Measurements from ENCODE around the gene CUX1.
"Not testable (repeated sequence)": the region's sequence is repeated elsewhere in the genome, so short reads cannot be mapped to it uniquely, and the experiment has no call there.

Gene CUX1

DNA sequence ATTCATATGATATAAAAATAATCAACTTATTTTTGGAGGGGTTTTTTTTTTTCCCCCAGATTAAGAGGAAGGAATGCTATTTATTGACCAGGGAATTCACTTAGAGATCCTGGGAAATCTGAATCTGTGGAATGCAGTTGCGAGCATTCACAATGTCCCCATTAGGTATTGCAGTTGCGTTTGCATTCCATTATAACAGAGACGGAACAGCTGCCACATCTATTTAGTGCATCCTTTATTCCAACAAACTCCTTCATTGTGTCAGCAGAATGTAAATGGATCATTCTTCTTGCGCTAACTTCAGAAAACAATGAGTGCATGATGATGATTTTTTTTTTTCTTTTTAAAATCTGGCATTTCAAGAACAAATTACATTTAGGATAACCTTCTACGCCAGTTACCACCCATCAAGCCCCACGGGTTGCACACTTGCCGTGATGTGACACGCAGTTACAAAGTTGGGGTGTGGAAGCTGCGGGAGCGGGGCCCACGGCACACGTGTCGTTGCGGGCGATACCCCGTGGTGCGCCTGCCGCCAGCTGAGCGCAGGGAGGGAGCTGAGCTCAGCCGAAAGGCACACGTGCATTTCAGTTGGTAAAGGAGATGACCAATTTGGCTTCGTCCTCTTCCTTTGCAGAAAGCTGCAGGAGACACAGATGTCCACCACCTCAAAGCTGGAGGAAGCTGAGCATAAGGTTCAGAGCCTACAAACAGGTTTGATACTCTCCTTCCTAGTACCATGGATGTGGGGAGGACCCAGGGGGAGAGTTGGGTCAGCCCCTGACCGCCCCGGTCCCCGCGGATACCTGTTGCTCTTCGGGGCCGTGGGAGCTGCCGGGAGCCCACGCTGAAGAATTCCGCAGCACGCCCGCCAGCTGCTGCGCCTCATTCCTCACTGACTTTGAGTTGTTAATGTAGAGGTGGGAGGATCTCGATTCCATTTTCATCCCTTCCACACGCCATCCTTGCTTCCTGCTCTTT, 293.9 kb downstream of the CUX1 start:
- no peak for DNase-seq

GRCh38 chr7:102115181-102115580, 297.8 kb downstream of the CUX1 start:
- no peak for DNase-seq

- no peak for DNase-seq
These were observed 298.5 kb downstream of the CUX1 start for GRCh38 chr7:102115931-102116330.

GRCh38 chr7:102117743-102118142, 300.3 kb downstream of the CUX1 start:
- no peak for DNase-seq

DNA sequence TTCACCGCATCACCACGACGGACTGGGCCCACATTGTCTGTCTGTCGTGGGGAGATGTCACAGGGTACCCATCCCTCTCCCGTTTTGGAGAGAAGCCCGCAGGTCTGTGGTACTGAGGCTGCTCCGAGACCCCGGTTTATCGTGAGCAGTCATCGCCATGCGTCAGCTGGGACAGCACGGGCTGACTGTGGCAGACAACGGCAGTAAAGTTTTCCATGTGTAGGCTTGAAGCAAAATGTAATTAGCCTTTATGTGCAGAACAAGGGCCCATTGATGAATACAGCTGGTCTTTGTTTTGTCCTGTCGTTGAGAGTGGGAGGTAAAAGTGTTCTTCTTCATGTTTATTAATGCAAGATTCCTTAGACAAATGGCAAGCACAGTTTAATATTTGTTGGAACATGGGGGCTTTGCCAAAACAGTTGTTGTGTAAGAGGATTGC, 301.8 kb downstream of the CUX1 start:
- DNase-seq, result peak; percentile 47

DNA sequence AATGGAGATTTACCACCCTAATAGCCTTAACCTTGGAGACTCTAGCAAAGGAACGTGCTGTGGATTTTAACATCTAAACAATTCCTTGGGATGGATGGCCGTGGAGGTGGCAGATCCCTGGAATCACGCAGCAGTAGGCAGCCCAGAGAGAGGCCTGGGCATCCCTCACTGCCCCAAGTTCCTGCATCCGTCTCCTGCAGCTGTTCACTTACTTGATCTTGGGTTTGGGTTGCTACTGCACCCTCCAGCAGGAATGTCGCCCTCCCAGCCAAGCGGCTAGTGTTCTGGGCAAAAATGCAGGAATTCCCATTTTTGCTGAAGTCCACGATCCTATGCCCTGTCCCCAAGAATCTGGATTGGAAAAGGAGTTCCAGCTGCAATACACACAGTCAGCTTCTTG, 302.5 kb downstream of the CUX1 start:
- DNase-seq, result no peak

GRCh38 chr7:102120666-102121195, 303.3 kb downstream of the CUX1 start:
- no peak for DNase-seq

GRCh38 chr7:102122026-102122425, 304.6 kb downstream of the CUX1 start:
- no peak for DNase-seq

DNA sequence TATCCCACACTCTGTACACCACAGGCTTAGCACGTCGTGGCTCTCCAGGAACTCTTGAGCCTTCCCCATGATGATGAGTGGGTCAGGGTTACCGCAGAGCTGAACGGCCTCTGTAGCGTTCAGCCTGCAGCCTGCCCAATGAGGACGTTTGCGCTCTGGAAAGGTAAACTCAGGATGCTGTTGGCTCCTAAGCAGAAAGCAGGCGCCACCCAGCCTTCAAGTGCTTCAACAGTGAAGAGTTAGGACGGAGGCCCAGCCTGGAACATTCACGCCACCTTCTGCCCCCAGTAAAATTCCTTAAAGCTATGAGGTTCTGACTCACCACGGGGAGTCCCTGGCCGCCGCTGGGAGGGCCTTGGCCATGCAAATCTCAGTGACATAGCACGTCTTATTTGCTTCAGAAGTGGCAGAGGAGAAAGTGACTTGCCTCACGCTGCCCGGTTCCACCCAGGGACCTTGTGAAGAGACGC, 307.7 kb downstream of the CUX1 start:
- peak; percentile 64 for DNase-seq

DNA sequence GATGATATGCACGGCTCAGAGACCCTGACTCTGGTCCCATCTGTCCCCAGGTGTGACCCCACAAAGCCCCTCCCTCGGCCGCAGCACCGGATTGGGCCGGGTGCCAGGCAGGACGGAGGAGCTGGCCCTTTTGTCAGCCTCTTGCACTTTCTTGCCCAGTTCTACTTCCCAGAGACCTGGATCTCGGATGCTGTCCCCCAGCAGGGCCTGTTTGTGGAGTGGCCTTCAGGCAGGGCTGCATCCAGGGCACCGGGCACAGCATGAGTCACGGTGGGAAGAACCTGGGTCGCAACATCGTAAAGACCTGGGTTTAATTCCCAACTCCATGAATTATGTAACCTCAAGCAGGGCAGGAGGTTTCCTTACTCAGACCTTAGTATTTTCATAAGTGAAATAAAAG, 310.9 kb downstream of the CUX1 start:
- no peak for DNase-seq

DNA sequence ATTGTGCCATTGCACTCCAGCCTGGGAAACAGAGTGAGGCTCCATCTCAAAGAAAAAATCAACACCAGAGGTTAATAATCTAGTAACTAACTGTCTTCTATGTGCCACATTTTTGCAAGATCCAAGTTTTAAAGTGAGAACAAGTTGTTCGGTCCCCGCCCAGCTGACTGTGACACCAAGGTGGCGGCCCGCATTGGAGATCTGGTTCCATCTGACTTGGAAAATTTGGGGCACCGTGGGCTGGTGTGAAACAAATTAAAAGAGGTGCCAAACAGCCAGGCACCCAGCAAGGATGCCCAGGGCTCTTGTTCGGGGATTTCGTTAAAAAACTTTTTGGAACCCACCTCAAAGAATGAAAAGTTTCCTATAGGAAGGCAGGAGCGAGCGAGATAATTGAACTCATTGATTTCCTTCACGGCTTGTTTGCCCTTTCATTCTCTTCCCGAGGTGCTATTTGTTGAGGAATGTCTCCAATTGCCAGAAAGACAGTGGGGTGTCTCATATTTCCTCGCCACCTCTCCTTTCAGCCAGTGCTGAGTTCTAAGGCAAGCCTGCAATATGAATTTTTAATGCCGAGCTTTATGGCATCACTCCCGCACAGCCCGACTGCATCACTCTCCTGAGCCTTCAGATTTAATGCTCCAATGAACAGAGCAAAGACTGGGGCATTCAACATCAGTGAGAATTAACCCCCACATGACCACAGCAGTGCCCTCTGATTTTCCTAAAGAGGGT, 312.4 kb downstream of the CUX1 start:
- no peak for DNase-seq

DNA sequence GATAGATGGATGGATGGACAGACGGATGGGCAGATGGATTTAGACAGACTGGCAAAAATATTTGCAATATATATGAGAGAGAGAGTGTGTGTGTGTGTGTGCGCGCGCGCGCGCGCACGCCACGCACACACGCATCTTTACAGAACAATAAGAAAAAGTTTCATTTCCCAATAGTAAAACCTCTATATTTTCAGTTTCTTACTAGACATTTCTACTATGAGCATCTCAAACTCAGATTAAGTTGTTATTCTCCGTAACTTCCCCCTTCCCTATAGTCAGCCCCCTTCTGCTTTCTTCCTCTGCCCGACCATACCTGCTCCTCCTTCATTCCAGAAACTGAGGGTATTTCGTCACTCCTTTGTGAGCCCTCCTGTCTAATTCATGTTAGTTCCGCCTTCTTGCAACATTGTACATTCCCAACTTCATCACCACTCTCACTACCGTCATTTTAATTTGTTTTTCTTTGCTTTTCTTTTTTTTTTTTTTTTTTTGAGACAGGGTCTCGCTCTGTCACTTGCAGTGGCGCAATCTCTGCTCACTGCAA, 314.9 kb downstream of the CUX1 start:
- DNase-seq, result no peak

- DNase-seq, result no peak
These were observed 321.2 kb downstream of the CUX1 start for GRCh38 chr7:102138676-102139075.

- no peak for DNase-seq
These were observed 323.5 kb downstream of the CUX1 start for GRCh38 chr7:102140952-102141370.

DNA sequence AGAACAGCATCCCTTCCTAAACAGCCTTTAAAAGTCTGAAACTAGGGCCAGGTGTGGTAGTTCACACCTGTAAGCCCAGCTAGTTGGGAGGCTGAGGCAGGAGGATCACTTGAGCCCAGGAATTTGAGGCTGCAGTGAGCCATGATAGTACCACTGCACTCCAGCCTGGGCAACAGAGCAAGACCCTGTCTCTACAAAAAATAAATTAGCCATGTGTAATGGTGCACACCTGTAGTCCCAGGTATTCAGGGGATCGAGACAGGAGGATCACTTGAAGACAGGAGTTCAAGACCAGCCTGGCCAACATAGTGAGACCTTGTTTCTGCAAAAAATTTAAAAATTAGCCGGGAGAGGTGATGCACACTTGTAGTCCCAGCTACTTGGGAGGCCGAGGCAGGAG, 325.0 kb downstream of the CUX1 start:
- not testable (repeated sequence) for DNase-seq

DNA sequence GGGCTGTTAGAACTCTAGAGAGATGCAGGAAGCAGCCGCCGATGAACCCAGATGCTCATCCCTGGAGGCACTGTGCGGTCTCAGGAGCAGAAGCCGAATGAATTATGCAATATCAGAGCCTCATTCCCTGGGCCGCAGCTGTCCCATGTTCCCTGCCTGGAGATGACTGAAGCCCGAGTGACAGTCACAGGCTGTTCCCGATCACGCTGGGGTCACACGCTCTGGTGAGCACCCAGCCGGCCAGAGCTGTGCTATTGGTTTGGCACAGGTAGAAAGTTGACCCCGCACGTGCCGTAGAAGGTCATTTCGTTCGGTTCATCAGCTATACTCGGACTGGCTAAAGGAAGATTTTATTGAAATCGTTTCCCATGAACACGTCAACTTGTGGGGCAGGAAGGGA, 328.7 kb downstream of the CUX1 start:
- no peak for DNase-seq

GRCh38 chr7:102147008-102147407, 329.6 kb downstream of the CUX1 start:
- DNase-seq, result no peak

- DNase-seq, result no peak
These were observed 331.4 kb downstream of the CUX1 start for GRCh38 chr7:102148799-102149198.

DNA sequence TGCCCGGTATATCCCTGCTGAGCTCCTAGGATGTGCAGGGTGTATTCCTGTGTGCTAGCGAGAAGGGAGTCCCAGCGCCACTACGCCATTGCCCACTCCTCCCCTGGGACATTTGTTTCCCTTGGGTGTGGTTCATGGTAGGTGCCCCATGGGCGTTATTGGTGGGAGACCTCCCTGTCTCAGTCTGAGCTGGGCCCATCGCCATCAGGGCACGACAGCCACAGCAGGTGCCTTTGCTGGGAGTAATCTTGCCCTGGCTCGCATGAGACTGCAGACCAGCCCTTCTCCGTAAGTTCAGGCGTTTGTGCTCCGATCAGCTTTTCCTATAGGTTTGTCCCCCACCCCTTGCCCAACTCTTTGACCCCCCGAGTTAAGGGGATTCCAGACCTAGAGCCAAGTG, 332.0 kb downstream of the CUX1 start:
- no peak for DNase-seq

DNA sequence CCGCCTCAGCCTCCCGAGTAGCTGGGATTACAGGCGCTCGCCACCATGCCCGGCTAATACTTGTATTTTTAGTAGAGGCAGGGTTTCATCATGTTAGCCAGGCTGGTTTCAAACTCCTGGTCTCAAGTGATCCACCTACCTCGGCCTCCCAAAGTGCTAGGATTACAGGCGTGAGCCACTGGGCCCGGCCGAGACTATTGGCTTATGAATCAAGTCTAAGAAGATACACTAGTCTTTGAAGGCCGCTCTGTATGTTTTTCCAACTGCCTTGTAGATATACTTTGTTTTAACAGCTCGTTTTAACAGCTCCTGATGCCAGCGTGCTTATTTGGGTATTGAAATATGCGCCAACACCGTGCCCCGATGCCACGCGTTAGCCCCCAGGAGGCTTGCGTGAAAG, 332.8 kb downstream of the CUX1 start:
- no peak for DNase-seq

- peak; percentile 71 for DNase-seq
These were observed 335.5 kb downstream of the CUX1 start for GRCh38 chr7:102152672-102153598.

GRCh38 chr7:102153599-102153946, 336.1 kb downstream of the CUX1 start:
- peak; percentile 52 for DNase-seq

Data from femur (tissue), 1 donor.